ENCODE data around the gene CPEB4. TPM values are rescaled to one million over a fixed set of nuclear protein-coding genes. Genes with fewer than 3 reads are reported as not detected.

Gene CPEB4
- total and polyA plus RNA-seq, 2 of the 8 experiments (the other 6 are each of a cell fraction or from before 2014, with no cell fraction given), result 8.4 to 13.4 TPM

DNA sequence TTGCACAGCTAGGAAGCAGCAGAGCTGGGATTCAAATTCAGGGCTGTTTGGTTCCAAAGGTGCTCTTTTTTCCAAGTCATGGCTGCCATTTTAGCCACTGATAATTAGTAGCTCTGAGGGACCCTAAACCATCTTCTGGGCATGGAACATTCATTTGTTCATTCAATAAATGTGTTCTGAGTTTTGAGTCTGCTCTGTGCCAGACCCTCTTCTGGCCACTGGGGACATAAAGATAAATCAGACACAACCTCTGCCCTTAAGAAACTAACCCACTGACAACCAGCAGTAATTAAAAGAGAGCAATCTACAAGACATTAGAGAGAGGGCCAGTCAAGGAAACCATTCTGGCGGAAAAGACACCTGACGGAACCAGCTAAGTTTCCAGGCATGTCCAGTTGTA, 2.0 kb upstream of the CPEB4 start (continued):
- TF ChIP-seq CHD7 (IDR thresholded peaks at IDR 0.05; ENCODE audit: insufficient replicate concordance, low read length) (no peak), JUN (IDR thresholded peaks at IDR 0.05; ENCODE audit: low read depth, low read length) (no peak), RNF2 (IDR thresholded peaks at IDR 0.05; ENCODE audit: borderline replicate concordance, low read depth, low read length, missing control alignments, poor library complexity, severe bottlenecking) (no peak), HDAC2 (IDR thresholded peaks at IDR 0.05; ENCODE audit: borderline replicate concordance in 1 of 2, low read depth in 2 of 2, low read length in 2 of 2) (no peak), TCF12 (IDR thresholded peaks at IDR 0.05; ENCODE audit: low read depth, low read length) (no peak)

Measured in H1 (cell line).